Measurements from ENCODE around the gene ABCA9. TPM values are rescaled to one million over a fixed set of nuclear protein-coding genes. Genes with fewer than 3 reads are reported as not detected.
"Not testable (repeated sequence)": the region's sequence is repeated elsewhere in the genome, so short reads cannot be mapped to it uniquely, and the experiment has no call there.

Gene ABCA9
- polyA plus RNA-seq, 1 experiment, result 0.06 TPM

GRCh38 chr17:69015631-69016030 is 45.1 kb downstream of the ABCA9 start:
- no peak for DNase-seq (ENCODE audit: low read depth)
- POLR2A ChIA-PET, result no interaction called here
- H3K4me3 ChIP-seq (ENCODE audit: low read depth, low read length), result no peak overlapping the region
- no peak for TF ChIP-seq CTCF (IDR thresholded peaks at IDR 0.05; ENCODE audit: insufficient read depth, low read depth, low read length)
- H3K27me3 ChIP-seq (ENCODE audit: control insufficient read depth, insufficient read depth, low read length), result no peaks in the 10 kb centered on the region
- CTCF ChIA-PET, result no interaction called here
- H3K36me3 ChIP-seq (ENCODE audit: control insufficient read depth, insufficient read depth, low read length), result no peaks in the 10 kb centered on the region

GRCh38 chr17:69012895-69013805 is 47.6 kb downstream of the ABCA9 start:
- Histone ChIP-seq H3K36me3 (ENCODE audit: control insufficient read depth, insufficient read depth, low read length) (no peaks in the 10 kb centered on the region), H3K4me3 (ENCODE audit: low read depth, low read length) (no peak overlapping the region), H3K27me3 (ENCODE audit: control insufficient read depth, insufficient read depth, low read length) (no peaks in the 10 kb centered on the region)
- ChIA-PET POLR2A (no interaction called here), CTCF (no interaction called here)
- no peak for DNase-seq (ENCODE audit: low read depth)
- no peak for TF ChIP-seq CTCF (IDR thresholded peaks at IDR 0.05; ENCODE audit: insufficient read depth, low read depth, low read length)

GRCh38 chr17:69009930-69010329 is 50.8 kb downstream of the ABCA9 start:
- CTCF ChIA-PET, result interaction anchor here (0.6 to 0.8 kb wide), 3 partner anchors 12 to 147 kb away, joined by 3 read pairs; no protein-coding TSS in a partner anchor
- POLR2A ChIA-PET, result no interaction called here
- no peaks in the 10 kb centered on the region for H3K27me3 ChIP-seq (ENCODE audit: control insufficient read depth, insufficient read depth, low read length)
- no peak for DNase-seq (ENCODE audit: low read depth)
- no peaks in the 10 kb centered on the region for H3K36me3 ChIP-seq (ENCODE audit: control insufficient read depth, insufficient read depth, low read length)
- H3K4me3 ChIP-seq (ENCODE audit: low read depth, low read length), result no peak overlapping the region
- no peak for TF ChIP-seq CTCF (IDR thresholded peaks at IDR 0.05; ENCODE audit: insufficient read depth, low read depth, low read length)

- H3K36me3 ChIP-seq (ENCODE audit: control insufficient read depth, insufficient read depth, low read length); H3K4me3 ChIP-seq (ENCODE audit: low read depth, low read length); POLR2A ChIA-PET; CTCF ChIA-PET; H3K27me3 ChIP-seq (ENCODE audit: control insufficient read depth, insufficient read depth, low read length); DNase-seq (ENCODE audit: low read depth): not testable (repeated sequence)
Observed at GRCh38 chr17:69004759-69005158, 56.0 kb downstream of the ABCA9 start.

GRCh38 chr17:68999743-69000142 is 61.0 kb downstream of the ABCA9 start:
- DNase-seq (ENCODE audit: low read depth); H3K36me3 ChIP-seq (ENCODE audit: control insufficient read depth, insufficient read depth, low read length); H3K27me3 ChIP-seq (ENCODE audit: control insufficient read depth, insufficient read depth, low read length); POLR2A ChIA-PET; CTCF ChIA-PET; H3K4me3 ChIP-seq (ENCODE audit: low read depth, low read length): not testable (repeated sequence)

GRCh38 chr17:68993112-68993511 is 67.6 kb downstream of the ABCA9 start:
- Histone ChIP-seq H3K4me3 (ENCODE audit: low read depth, low read length) (no peak overlapping the region), H3K36me3 (ENCODE audit: control insufficient read depth, insufficient read depth, low read length) (no peaks in the 10 kb centered on the region), H3K27me3 (ENCODE audit: control insufficient read depth, insufficient read depth, low read length) (no peaks in the 10 kb centered on the region)
- no peak for DNase-seq (ENCODE audit: low read depth)
- TF ChIP-seq CTCF (IDR thresholded peaks at IDR 0.05; ENCODE audit: insufficient read depth, low read depth, low read length), result no peak
- ChIA-PET POLR2A (no interaction called here), CTCF (no interaction called here)

Data from BJ (cell line).